HG02763 (cell line): Measurements from ENCODE around the gene IFT122.
"Not testable (repeated sequence)": the region's sequence is repeated elsewhere in the genome, so short reads cannot be mapped to it uniquely, and the experiment has no call there.

Experiments used
- ATAC-seq: cut with Tn5 transposase; IDR thresholded peaks from one replicate; pipeline ENCODE4 v1.9.1; 2021; ENCODE audit warnings: mild to moderate bottlenecking, moderate library complexity; ENCODE audit not compliant: unreplicated experiment

Gene IFT122, protein sequence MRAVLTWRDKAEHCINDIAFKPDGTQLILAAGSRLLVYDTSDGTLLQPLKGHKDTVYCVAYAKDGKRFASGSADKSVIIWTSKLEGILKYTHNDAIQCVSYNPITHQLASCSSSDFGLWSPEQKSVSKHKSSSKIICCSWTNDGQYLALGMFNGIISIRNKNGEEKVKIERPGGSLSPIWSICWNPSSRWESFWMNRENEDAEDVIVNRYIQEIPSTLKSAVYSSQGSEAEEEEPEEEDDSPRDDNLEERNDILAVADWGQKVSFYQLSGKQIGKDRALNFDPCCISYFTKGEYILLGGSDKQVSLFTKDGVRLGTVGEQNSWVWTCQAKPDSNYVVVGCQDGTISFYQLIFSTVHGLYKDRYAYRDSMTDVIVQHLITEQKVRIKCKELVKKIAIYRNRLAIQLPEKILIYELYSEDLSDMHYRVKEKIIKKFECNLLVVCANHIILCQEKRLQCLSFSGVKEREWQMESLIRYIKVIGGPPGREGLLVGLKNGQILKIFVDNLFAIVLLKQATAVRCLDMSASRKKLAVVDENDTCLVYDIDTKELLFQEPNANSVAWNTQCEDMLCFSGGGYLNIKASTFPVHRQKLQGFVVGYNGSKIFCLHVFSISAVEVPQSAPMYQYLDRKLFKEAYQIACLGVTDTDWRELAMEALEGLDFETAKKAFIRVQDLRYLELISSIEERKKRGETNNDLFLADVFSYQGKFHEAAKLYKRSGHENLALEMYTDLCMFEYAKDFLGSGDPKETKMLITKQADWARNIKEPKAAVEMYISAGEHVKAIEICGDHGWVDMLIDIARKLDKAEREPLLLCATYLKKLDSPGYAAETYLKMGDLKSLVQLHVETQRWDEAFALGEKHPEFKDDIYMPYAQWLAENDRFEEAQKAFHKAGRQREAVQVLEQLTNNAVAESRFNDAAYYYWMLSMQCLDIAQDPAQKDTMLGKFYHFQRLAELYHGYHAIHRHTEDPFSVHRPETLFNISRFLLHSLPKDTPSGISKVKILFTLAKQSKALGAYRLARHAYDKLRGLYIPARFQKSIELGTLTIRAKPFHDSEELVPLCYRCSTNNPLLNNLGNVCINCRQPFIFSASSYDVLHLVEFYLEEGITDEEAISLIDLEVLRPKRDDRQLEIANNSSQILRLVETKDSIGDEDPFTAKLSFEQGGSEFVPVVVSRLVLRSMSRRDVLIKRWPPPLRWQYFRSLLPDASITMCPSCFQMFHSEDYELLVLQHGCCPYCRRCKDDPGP

DNA sequence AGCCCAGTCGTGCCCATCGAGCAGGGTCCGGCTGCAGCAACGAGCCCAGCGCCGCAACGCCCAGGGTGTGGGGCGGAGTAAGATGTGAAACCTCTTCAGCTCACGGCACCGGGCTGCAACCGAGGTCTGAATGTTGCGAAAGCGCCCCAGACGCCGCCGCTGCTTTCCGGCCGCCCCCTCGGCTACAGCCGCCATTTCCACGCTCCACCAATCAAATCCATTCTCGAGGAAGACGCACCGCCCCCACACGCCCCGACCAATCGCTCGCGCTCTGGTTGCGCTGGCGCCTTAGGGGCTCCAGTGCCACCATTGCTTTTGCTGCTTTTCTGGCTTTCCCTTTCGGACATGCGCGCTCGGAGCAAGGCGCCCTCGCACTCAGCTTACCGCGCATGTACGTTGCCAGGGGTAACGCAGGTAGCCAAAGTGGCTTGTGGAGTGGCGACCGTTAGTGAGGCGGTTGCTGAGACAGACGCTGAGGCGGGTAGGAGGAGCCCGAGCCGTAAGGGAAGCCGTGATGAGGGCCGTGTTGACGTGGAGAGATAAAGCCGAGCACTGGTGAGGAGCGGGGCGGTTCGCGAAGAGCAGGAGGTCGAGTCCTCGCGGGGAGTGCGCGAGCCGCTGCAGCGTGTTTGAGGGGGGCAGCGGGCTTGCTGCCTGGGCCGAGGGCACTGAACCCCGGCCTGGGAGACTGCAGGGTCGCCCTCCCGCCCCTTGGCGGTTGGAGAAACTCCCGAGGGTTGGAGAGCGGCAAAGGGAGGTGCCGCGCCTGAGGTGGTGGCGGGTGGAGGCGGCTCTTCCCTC, at the start of gene IFT122, which contains the start of gene MBD4:
Gene IFT122, plus strand, starts transcription at position 408 of the 801 bp plus-strand sequence. Its CDS starts 107 bp downstream, at position 515.
Gene MBD4, minus strand, starts transcription at position 132 of the 801 bp plus-strand sequence. Its CDS starts 115 bp downstream, at position 17.
- peak; percentile 89 for ATAC-seq

DNA sequence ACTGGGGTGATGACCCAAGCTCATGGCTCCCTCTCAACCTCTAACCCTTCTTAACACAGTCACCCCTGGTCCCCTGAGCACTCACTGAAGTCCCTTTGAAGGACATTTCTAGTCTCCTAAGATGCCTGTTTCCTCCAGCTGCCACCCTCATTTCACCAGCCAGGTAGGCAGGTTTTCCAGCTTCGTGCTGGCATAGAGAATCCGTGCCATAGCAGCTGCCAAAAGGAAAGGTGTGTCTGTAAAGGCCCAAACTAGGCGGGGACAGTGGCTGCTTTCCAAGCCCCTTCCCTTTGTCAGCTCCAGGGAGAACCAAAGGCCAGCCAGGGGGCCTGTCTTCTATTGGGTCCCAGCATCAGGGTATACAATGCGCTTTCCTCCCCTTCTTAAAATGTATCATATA, 48.4 kb upstream of the IFT122 start:
- ATAC-seq: not testable (repeated sequence)

DNA sequence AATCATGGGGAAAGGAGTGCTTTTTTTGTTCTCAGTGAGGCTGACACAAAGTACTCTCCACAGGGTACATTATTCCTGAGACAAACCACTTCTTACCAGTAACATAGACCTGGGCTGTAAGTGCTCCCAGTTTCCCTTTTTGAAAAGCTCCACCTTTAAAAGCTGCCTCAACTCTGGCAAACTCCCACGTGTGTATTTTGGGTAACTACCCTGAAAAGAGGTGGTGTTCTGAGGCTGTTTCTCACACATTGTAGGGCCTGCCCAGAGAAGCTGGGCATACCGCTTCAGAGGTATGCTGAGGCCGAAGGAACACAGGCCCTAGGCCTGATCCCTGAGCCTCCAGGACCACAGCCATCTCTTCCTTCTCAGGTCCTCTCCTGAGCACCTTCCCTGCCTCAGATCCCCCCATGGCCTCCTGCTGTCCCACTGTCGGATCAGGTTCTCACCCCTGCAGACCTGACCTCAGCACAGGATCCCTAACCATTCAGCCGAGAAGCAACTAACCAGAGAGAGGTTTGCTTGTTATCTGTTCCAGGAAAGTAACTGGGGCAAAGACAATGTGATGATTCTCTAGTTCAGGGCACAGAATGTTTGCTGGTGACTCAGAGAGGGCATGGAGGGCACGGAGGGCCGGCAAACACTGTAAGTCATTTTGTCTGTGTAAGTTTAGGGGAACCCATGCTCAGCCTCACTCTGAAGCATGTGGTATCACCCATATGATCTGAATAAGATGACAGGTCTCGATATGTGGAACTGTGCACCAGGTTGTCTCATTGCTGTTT, 47.7 kb upstream of the IFT122 start:
- ATAC-seq: not testable (repeated sequence)

- no peak for ATAC-seq
Observed at GRCh38 chr3:129393271-129393670, 46.8 kb upstream of the IFT122 start.

GRCh38 chr3:129393760-129394564, 46.1 kb upstream of the IFT122 start:
- not testable (repeated sequence) for ATAC-seq

DNA sequence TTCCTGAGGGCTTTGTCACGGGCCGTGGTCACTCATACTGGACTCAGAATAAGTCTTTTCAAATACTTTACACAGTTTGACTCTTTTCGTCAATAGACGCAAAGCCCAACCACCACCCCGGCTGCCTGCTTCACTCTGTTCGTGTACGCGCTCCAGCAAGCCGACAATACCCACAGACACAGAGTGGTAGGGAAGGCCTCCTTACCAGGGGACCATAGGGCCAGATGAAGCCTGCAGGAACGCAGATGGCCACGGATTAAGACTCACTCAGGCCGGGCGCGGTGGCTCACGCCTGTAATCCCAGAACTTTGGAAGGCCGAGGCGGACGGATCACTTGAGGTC, 41.2 kb upstream of the IFT122 start:
- ATAC-seq: no peak

DNA sequence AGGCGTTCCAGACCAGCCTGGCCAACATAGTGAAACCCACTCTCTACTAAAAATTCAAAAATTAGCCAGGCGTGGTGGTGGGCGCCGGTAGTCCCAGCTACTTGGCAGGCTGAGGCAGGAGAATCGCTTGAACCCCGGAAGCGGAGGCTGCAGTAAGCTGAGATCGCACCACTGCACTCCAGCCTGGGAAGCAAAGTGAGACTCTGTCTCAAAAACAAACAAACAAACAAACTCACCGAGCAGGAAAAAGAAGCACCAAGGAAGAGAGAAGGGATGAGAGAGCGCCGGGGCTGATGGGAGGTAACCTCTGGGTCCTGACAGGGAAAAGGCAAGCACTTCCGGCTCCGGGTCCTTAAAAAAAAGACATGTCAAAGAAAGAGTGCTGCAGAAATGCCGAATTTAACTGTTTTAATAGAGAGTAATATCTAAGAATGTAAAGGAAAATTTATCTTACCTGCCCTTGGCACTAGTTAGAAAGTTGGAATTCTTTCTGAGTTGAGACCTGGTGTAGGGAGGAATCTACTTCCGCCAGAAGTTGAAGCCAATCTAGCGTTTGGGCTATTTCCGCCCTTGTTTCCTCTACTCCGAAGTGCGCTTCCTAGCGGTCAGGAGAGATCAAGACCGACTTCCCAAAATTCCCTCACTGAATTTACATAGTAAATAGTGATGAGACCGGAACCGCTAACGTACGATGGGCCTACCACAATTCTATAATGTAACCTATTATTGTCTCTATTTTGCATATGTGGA, 40.7 kb upstream of the IFT122 start:
- ATAC-seq: peak; percentile 70

GRCh38 chr3:129399895-129400357, 40.1 kb upstream of the IFT122 start:
- ATAC-seq: no peak

DNA sequence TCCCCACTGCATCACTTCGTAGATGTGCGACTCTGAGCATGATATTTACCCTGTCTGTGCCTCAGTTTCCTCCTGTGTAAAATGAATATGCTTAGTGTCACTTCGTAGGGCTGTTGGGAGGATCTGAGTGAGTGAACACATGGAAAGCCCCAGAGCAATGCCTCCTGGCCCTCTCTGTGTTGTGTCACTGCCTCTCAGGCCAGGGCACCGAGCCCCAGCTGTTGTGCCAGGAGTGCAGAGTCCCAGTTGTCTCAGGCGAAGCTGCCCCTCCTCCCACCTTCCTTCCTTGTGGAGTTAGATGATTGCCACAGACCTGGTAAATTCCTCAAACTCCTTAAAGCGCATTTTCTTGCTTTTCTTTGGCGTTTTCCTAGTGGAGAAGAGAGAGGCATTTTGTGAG, 37.8 kb upstream of the IFT122 start:
- no peak for ATAC-seq

GRCh38 chr3:129402616-129403015, 37.4 kb upstream of the IFT122 start:
- no peak for ATAC-seq

DNA sequence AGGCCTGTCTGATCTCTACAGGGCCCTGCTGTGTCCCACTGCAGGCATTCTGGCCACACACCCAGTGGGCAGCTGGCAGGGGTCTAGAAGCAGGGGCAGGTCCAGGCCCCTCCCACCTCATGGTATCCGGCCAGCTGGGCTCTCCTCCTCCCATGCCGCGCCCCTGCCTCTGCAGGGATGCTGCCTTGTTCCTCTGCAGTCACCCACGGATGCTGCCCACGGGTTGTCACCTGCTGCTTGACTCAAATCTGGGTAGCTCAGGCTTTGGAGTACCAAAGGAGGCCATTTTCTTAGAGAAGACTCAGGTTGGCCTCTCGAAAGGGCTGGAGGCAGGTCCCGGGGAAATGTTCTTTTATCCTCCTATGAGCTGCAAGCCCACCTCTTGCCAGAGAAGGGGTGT, 36.6 kb upstream of the IFT122 start:
- ATAC-seq: no peak

- no peak for ATAC-seq
Observed at GRCh38 chr3:129404130-129404529, 35.9 kb upstream of the IFT122 start.

DNA sequence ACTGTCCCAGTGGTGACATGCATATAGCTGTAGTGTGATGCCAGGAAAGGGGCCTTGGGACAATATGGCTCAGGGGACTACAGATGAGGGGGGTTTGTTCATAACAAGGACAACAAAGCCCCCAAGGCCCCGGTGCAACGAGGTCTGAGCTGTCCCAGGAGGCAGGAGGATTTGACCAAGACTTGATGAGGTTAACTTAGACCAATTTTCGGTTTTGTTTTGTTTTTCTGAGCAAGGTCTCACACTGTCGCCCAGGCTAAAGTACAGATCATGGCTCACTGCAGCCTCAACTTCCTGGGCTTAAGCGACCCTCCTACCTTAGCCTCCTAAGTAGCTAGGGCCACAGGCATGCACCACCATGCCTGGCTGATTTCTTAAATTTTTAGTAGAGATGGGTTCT, 35.4 kb upstream of the IFT122 start:
- no peak for ATAC-seq

GRCh38 chr3:129409541-129409940, 30.5 kb upstream of the IFT122 start:
- ATAC-seq: no peak

GRCh38 chr3:129410971-129411370, 29.1 kb upstream of the IFT122 start:
- no peak for ATAC-seq

- ATAC-seq: no peak
Observed at GRCh38 chr3:129412542-129413198, 27.4 kb upstream of the IFT122 start.

DNA sequence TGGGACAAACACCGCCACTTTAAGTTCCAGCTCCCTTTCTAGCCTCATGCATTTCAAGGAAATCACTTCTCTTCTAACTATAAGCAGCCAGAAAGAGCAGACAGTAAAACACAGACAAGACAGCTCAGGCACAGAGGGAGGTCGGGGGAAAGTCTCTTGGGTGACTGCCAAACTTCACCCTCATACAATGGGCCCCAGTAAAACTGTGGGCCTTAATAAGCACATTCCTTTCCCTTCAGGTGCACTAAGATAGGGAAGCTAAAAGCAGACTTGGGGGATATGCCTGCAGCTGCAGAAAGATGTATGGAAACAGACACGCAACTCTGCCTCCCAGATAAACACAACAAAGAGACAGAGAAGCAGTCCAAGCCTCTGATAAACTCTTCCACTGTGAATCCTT, 26.8 kb upstream of the IFT122 start:
- ATAC-seq: not testable (repeated sequence)
